Spleen (tissue), 11 donors: Measurements from ENCODE around the gene TMEM131L. TPM values are rescaled to one million over a fixed set of nuclear protein-coding genes. Genes with fewer than 3 reads are reported as not detected.
"Not testable (repeated sequence)": the region's sequence is repeated elsewhere in the genome, so short reads cannot be mapped to it uniquely, and the experiment has no call there.

Experiments
- DNase-seq: peaks from one replicate; pipeline ENCODE4 v3.0.0-alpha.2; 2020
- H3K27ac ChIP-seq, 8 donors: fragments of 200-600 bp; sonication (generic) in 7 of 8; 1 replicate in 4 of 8; 2 replicates in 4 of 8; pipeline versions ENCODE4 v1.5.0 to v1.8.0; 2016 to 2021; ENCODE audit warnings: inconsistent platforms in 4 of 8, mild to moderate bottlenecking in 4 of 8, moderate library complexity in 1 of 8
- H3K27me3 ChIP-seq, 7 donors: fragments of 200-600 bp; sonication (generic) in 6 of 7; replicated peaks in 1 of 7; 1 replicate in 4 of 7; 2 replicates in 3 of 7; pipeline versions ENCODE4 v1.5.0 to v1.8.0; 2016 to 2021; ENCODE audit warnings: inconsistent platforms in 3 of 7, mild to moderate bottlenecking in 1 of 7
- H3K36me3 ChIP-seq, 6 donors: fragments of 200-600 bp; sonication (generic) in 5 of 6; 1 replicate in 4 of 6; 2 replicates in 2 of 6; pipeline versions ENCODE4 v1.5.0 to v1.8.0; 2016 to 2021; ENCODE audit warnings: inconsistent platforms in 2 of 6
- H3K4me1 ChIP-seq, 6 donors: fragments of 200-600 bp; sonication (generic) in 5 of 6; 1 replicate in 3 of 6; 2 replicates in 3 of 6; pipeline versions ENCODE4 v1.5.0 to v1.8.0; 2016 to 2021; ENCODE audit warnings: inconsistent platforms in 3 of 6
- H3K4me3 ChIP-seq, 8 donors: fragments of 200-600 bp; sonication (generic) in 7 of 8; 1 replicate in 4 of 8; 2 replicates in 4 of 8; pipeline versions ENCODE4 v1.5.0 to v1.8.0; 2016 to 2021; ENCODE audit warnings: inconsistent platforms in 4 of 8, mild to moderate bottlenecking in 4 of 8, moderate library complexity in 2 of 8
- H3K9me3 ChIP-seq, 8 donors: fragments of 200-600 bp; sonication (generic) in 7 of 8; 1 replicate in 4 of 8; 2 replicates in 4 of 8; pipeline versions ENCODE4 v1.5.0 to v1.8.0; 2016 to 2021; ENCODE audit warnings: inconsistent platforms in 4 of 8
- CTCF ChIP-seq, 11 experiments: fragments of 200-600 bp in 7 of 11; fragments of 450-650 bp in 4 of 11; sonication (generic) in 4 of 11; IDR thresholded peaks in 8 of 11; conservative IDR thresholded peaks in 3 of 11; 1 replicate in 7 of 11; 2 replicates in 4 of 11; pipeline versions ENCODE4 v1.4.0 to v1.8.0; 2016 to 2021; ENCODE audit warnings: antibody characterized with exemption in 11 of 11, inconsistent platforms in 4 of 11, mild to moderate bottlenecking in 1 of 11
- POLR2A ChIP-seq, 3 donors: fragments of 450-650 bp; IDR thresholded peaks; one replicate each; pipeline ENCODE4 v1.5.1; 2017; ENCODE audit warnings: antibody characterized with exemption in 3 of 3, mild to moderate bottlenecking in 1 of 3
- POLR2AphosphoS5 ChIP-seq, 3 donors: sonication (generic); formaldehyde crosslinking; IDR thresholded peaks; one replicate each; pipeline ENCODE4 v1.5.1; 2017; ENCODE audit warnings: antibody characterized with exemption in 3 of 3
- WGBS, 5 donors: extraction: QIAGEN DNeasy Blood & Tissue Kit in 3 of 5; methylation state at CpG; one replicate each; pipeline versions ENCODE4 v1.1.5 to v1.1.7; 2013 to 2018; 5-methylcytosine and 5-hydroxymethylcytosine counted together
- intact Hi-C: fragments of 100-400 bp; cut with DNase I; formaldehyde crosslinking; loops from one replicate; pipeline ENCODE4 v1.15.0; 2023; ENCODE audit warnings: low total_unique reads
- polyA plus RNA-seq, 3 donors: library from polyadenylated mRNA; stranded (reverse); fragments of 200-250 nt; gene quantifications; one replicate each; pipeline ENCODE4 v1.2.1, GENCODE V29; 2013
- total RNA-seq, 7 donors: library from RNA; depleted of rRNA in 3 of 7; stranded (reverse); fragments of >200 nt in 3 of 7; fragmentation: NEBNext Ultra II Directional in 4 of 7; extraction: Animal tissue kit (Norgen Biotek cat#: 25700) in 4 of 7; gene quantifications; one replicate each; pipeline versions ENCODE4 v1.1.0 to v1.2.1, GENCODE V29; 2016 to 2021
- donor health status: healthy with polysubstance abuse.
- donor health status: DM: no; HTN: no; CAD: no; lungs with moderate emphysema.
- donor health status: DM: no; HTN: no; CAD: no.
- donor health status: Bipolar disorder and iron deficiency.
- donor health status: healthy.
- donor health status: DM: no; HTN: no; CAD: no.
- donor health status: DM: yes; HTN: yes; CAD: no.

Gene TMEM131L
- total and polyA plus RNA-seq, 10 donors = 20.9 to 105 (median 80.1) TPM

- H3K36me3 ChIP-seq = peaks cover 0 to 55% (median 7%) of the 10 kb centered on the region in 6 donors
- DNase-seq = no peak
- intact Hi-C loops = no loop called here
Measured at GRCh38 chr4:153506341-153507309, 40.5 kb downstream of the TMEM131L start.

GRCh38 chr4:153507310-153508073 lies 41.3 kb downstream of the TMEM131L start:
- intact Hi-C loops = no loop called here
- H3K4me3 ChIP-seq = no peak overlapping the region
- 83 to 93% (median 90%) methylated on average over 10 of the region's 10 CpGs for WGBS, 5 donors
- H3K27me3 ChIP-seq = no peaks in the 10 kb centered on the region
- no peak for DNase-seq
- peaks cover 4 to 88% (median 32%) of the 10 kb centered on the region in 6 donors for H3K4me1 ChIP-seq
- no peaks in the 10 kb centered on the region for H3K9me3 ChIP-seq
- H3K27ac ChIP-seq = peak overlapping the region in 2 of 8 donors; percentile 16 to 29
- TF ChIP-seq POLR2AphosphoS5 (IDR thresholded peaks at IDR 0.05) = peak in 1 of 3 donors; percentile 5
- no peak for TF ChIP-seq POLR2A (IDR thresholded peaks at IDR 0.05)
- H3K36me3 ChIP-seq = peaks cover 0 to 55% (median 7%) of the 10 kb centered on the region in 6 donors

More at GRCh38 chr4:153506341-153507309, 40.5 kb downstream of the TMEM131L start:
- peaks cover 8 to 88% (median 32%) of the 10 kb centered on the region in 6 donors for H3K4me1 ChIP-seq
- no peaks in the 10 kb centered on the region for H3K27me3 ChIP-seq
- 82 to 98% (median 90%) methylated on average over 11 of the region's 11 CpGs for WGBS, 5 donors
- H3K4me3 ChIP-seq = no peak overlapping the region
- no peaks in the 10 kb centered on the region for H3K9me3 ChIP-seq
- H3K27ac ChIP-seq = peak overlapping the region in 2 of 8 donors; percentile 16 to 29
- no peak for TF ChIP-seq CTCF (IDR thresholded peaks at IDR 0.05 in 8 of 11, conservative IDR thresholded peaks at IDR 0.05 in 3 of 11)
- no peak for TF ChIP-seq POLR2A (IDR thresholded peaks at IDR 0.05)
- no peak for TF ChIP-seq POLR2AphosphoS5 (IDR thresholded peaks at IDR 0.05)

- peaks cover 0 to 55% (median 7%) of the 10 kb centered on the region in 6 donors for H3K36me3 ChIP-seq
- intact Hi-C loops = not testable (repeated sequence)
- 95 to 100% (median 98%) methylated on average over 2 of the region's 2 CpGs for WGBS, 5 donors
Measured at GRCh38 chr4:153509212-153509611, 43.1 kb downstream of the TMEM131L start.

GRCh38 chr4:153509724-153510123 lies 43.6 kb downstream of the TMEM131L start:
- H3K36me3 ChIP-seq = peaks cover 0 to 53% (median 7%) of the 10 kb centered on the region in 6 donors
- H3K4me1 ChIP-seq = peaks cover 9 to 88% (median 42%) of the 10 kb centered on the region in 6 donors
- peak overlapping the region in 2 of 8 donors; percentile 17 to 23 for H3K27ac ChIP-seq
- no peaks in the 10 kb centered on the region for H3K9me3 ChIP-seq
- WGBS, 5 donors = 76 to 85% (median 79%) methylated on average over 5 of the region's 5 CpGs
- TF ChIP-seq POLR2AphosphoS5 (IDR thresholded peaks at IDR 0.05) = no peak
- no peak for TF ChIP-seq CTCF (IDR thresholded peaks at IDR 0.05 in 8 of 11, conservative IDR thresholded peaks at IDR 0.05 in 3 of 11)
- TF ChIP-seq POLR2A (IDR thresholded peaks at IDR 0.05) = no peak
- H3K27me3 ChIP-seq = no peaks in the 10 kb centered on the region
- no peak overlapping the region for H3K4me3 ChIP-seq
- intact Hi-C loops = loop anchor here (10.0 kb wide), 1 partner anchor 75 kb away; no protein-coding TSS in a partner anchor
- no peak for DNase-seq

More at GRCh38 chr4:153509212-153509611, 43.1 kb downstream of the TMEM131L start:
- Histone ChIP-seq H3K4me1 (peaks cover 4 to 88% (median 37%) of the 10 kb centered on the region in 6 donors), H3K27ac (peak overlapping the region in 2 of 8 donors; percentile 17 to 23)
- H3K4me3 ChIP-seq, H3K27me3 ChIP-seq, DNase-seq, H3K9me3 ChIP-seq: not testable (repeated sequence)
